SW480 (cell line): ENCODE data around the gene DCBLD1.
A peak's percentile ranks its signal among the peaks of the same experiment; 100 is the strongest.
"Not testable (repeated sequence)": the region's sequence is repeated elsewhere in the genome, so short reads cannot be mapped to it uniquely, and the experiment has no call there.

Experiments used
- DNase-seq: peaks from one replicate; pipeline ENCODE4 v3.0.0-alpha.2; 2016; ENCODE audit warnings: low spot score

The DCBLD1 gene

GRCh38 chr6:117482240-117483003, at the start of gene DCBLD1:
Gene DCBLD1 (plus strand): TSS chr6:117482674. CDS start chr6:117482782, 108 bp downstream.
- DNase-seq: peak; percentile 78

GRCh38 chr6:117440706-117441525, 41.6 kb upstream of the DCBLD1 start:
- DNase-seq: no peak

- DNase-seq: no peak
Measured at GRCh38 chr6:117441824-117442264, 40.6 kb upstream of the DCBLD1 start.

GRCh38 chr6:117442313-117442712, 40.2 kb upstream of the DCBLD1 start:
- DNase-seq: not testable (repeated sequence)

GRCh38 chr6:117444600-117444999, 37.9 kb upstream of the DCBLD1 start:
- DNase-seq: no peak

GRCh38 chr6:117446861-117447260, 35.6 kb upstream of the DCBLD1 start:
- DNase-seq: no peak

GRCh38 chr6:117448011-117448410, 34.5 kb upstream of the DCBLD1 start:
- DNase-seq: no peak

GRCh38 chr6:117448732-117449485, 33.6 kb upstream of the DCBLD1 start:
- DNase-seq: peak; percentile 65

GRCh38 chr6:117449549-117450439, 32.7 kb upstream of the DCBLD1 start:
- DNase-seq: peak; percentile 39

- no peak for DNase-seq
Measured at GRCh38 chr6:117451671-117452070, 30.8 kb upstream of the DCBLD1 start.

- DNase-seq: no peak
Measured at GRCh38 chr6:117456250-117456649, 26.2 kb upstream of the DCBLD1 start.

- no peak for DNase-seq
Measured at GRCh38 chr6:117456998-117457397, 25.5 kb upstream of the DCBLD1 start.

GRCh38 chr6:117459204-117459944, 23.1 kb upstream of the DCBLD1 start:
- no peak for DNase-seq

- peak; percentile 27 for DNase-seq
Measured at GRCh38 chr6:117463762-117464665, 18.5 kb upstream of the DCBLD1 start.

GRCh38 chr6:117464700-117465099, 17.8 kb upstream of the DCBLD1 start:
- no peak for DNase-seq

GRCh38 chr6:117465691-117466090, 16.8 kb upstream of the DCBLD1 start:
- DNase-seq: no peak

- DNase-seq: no peak
Measured at GRCh38 chr6:117467876-117468275, 14.6 kb upstream of the DCBLD1 start.

- DNase-seq: not testable (repeated sequence)
Measured at GRCh38 chr6:117468527-117468926, 13.9 kb upstream of the DCBLD1 start.

- no peak for DNase-seq
Measured at GRCh38 chr6:117469356-117469755, 13.1 kb upstream of the DCBLD1 start.

GRCh38 chr6:117469791-117470190, 12.7 kb upstream of the DCBLD1 start:
- no peak for DNase-seq
